GM13977 (cell line): ENCODE measurements around the gene KRTAP16-1.

Experiments used
- DNase-seq: peaks from one replicate; pipeline ENCODE4 v3.0.0; 2012; ENCODE audit warnings: low spot score
- CTCF ChIP-seq: IDR thresholded peaks from 2 replicates; pipeline ENCODE4 v1.5.1; 2012; ENCODE audit warnings: mild to moderate bottlenecking, control low read depth; ENCODE audit not compliant: insufficient read depth; ENCODE audit errors: extremely low read depth, missing control alignments
- in situ Hi-C: fragments of 300-500 bp; cut with MboI; formaldehyde crosslinking; loops from one replicate; pipeline ENCODE4 v1.12.0; 2022; ENCODE audit warnings: low sequenced_read_pairs, low pct_unique_long_range_greater_than_20kb, mixed read lengths, inconsistent platforms; ENCODE audit not compliant: unreplicated experiment

The KRTAP16-1 gene

GRCh38 chr17:41302981-41303380 lies 6.1 kb downstream of the KRTAP16-1 start:
- no peak for DNase-seq
- in situ Hi-C loops, result no loop called here
- no peak for TF ChIP-seq CTCF

- in situ Hi-C loops, result no loop called here
- no peak for DNase-seq
- TF ChIP-seq CTCF, result no peak
These were observed 6.9 kb downstream of the KRTAP16-1 start, which contains the start of gene KRTAP29-1 for GRCh38 chr17:41301916-41302901. Gene KRTAP29-1, minus strand, starts transcription at chr17:41302851. Its CDS starts 0 bp downstream, at chr17:41302851.

- DNase-seq, result no peak
- in situ Hi-C loops, result no loop called here
- no peak for TF ChIP-seq CTCF
These were observed 7.8 kb downstream of the KRTAP16-1 start for GRCh38 chr17:41301204-41301790.

- TF ChIP-seq CTCF, result no peak
- in situ Hi-C loops, result no loop called here
- no peak for DNase-seq
These were observed 10.5 kb downstream of the KRTAP16-1 start for GRCh38 chr17:41298458-41299135.

GRCh38 chr17:41296846-41297245 lies 12.3 kb downstream of the KRTAP16-1 start:
- in situ Hi-C loops, result no loop called here
- DNase-seq, result no peak
- no peak for TF ChIP-seq CTCF

GRCh38 chr17:41294016-41294415 lies 15.1 kb downstream of the KRTAP16-1 start:
- no peak for DNase-seq
- in situ Hi-C loops, result no loop called here
- no peak for TF ChIP-seq CTCF
